Measurements from ENCODE around the gene LTBP3. TPM values are rescaled to one million over a fixed set of nuclear protein-coding genes. Genes with fewer than 3 reads are reported as not detected.

Gene LTBP3
- total and polyA plus RNA-seq, 9 of the 15 experiments (the other 6 are each of a cell fraction or from before 2014, with no cell fraction given), result 0.06 to 20.5 (median 4.8) TPM

DNA sequence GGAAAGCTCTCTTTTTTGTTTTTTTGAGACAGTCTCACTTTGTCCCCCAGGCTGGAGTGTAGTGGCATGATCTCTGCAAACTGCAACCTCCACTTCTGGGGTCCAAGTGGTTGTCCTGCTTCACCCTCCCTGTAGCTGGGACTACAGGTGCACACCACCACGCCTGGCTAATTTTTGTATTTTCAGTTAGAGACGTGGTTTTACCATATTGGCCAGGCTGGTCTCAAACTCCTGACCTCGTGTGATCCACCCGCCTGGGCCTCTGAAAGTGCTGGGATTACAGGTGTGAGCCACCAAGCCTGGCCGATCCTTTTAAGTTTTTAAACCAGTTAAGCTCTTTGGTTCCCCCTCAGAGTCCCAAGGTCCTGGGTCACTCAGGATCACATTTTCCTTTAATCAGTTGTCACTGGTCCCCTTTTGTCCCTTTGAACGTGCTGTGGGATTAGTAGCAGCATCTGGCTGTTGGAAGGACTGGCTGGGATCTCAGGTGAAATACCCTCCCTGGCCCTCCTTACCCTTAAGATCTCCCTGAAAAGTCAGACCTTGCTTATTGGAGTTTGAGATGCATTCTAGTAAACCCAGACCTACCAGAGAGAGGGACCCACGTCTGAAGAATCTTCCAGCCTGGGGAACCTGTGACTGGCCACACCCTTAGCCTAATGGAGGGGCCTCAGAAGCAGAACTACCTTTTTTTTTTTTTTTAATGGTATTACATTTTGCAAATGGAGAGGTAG, 51.2 kb downstream of the LTBP3 start (continued):
- TF ChIP-seq, protein P1, sequence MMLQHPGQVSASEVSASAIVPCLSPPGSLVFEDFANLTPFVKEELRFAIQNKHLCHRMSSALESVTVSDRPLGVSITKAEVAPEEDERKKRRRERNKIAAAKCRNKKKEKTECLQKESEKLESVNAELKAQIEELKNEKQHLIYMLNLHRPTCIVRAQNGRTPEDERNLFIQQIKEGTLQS (IDR thresholded peaks at IDR 0.05), result no peak
- TF ChIP-seq, protein P1 (CRISPR knock-in tag; conservative IDR thresholded peaks at IDR 0.05), result peak; percentile 82
- TF ChIP-seq ZNF431 (CRISPR knock-in tag; IDR thresholded peaks at IDR 0.05) (no peak), U2AF2 (optimal IDR thresholded peaks at IDR 0.05; ENCODE audit: low read depth, low read length) (no peak), BRCA1 (IDR thresholded peaks at IDR 0.05) (no peak), BRCA1 (CRISPR knock-in tag; IDR thresholded peaks at IDR 0.05) (no peak), FOSL1 (tag; conservative IDR thresholded peaks at IDR 0.05) (peak; percentile 42), ZNF197 (CRISPR knock-in tag; IDR thresholded peaks at IDR 0.05; ENCODE audit: low read depth) (peak; percentile 89), CHCHD3 (CRISPR knock-in tag; IDR thresholded peaks at IDR 0.05) (peak; percentile 77), FIP1L1 (IDR thresholded peaks at IDR 0.05; ENCODE audit: low read depth, low read length, poor library complexity, severe bottlenecking) (peak; percentile 100), RAD21 (CRISPR knock-in tag; conservative IDR thresholded peaks at IDR 0.05 in 1 of 2, IDR thresholded peaks at IDR 0.05 in 1 of 2) (peak; percentile 14 to 42; a peak in 3 of 4 replicates), NFATC3 (IDR thresholded peaks at IDR 0.05) (peak; percentile 92), STAT5A (IDR thresholded peaks at IDR 0.05; ENCODE audit: borderline replicate concordance, low read length) (peak; percentile 69), ZNF134 (CRISPR knock-in tag; conservative IDR thresholded peaks at IDR 0.05) (peak; percentile 64; the same call in 1 of the 2 replicates), GATAD2A (IDR thresholded peaks at IDR 0.05) (no peak), KDM5B (IDR thresholded peaks at IDR 0.05; ENCODE audit: insufficient replicate concordance, low read depth, low read length) (peak; percentile 82)
- TF ChIP-seq, protein P2, sequence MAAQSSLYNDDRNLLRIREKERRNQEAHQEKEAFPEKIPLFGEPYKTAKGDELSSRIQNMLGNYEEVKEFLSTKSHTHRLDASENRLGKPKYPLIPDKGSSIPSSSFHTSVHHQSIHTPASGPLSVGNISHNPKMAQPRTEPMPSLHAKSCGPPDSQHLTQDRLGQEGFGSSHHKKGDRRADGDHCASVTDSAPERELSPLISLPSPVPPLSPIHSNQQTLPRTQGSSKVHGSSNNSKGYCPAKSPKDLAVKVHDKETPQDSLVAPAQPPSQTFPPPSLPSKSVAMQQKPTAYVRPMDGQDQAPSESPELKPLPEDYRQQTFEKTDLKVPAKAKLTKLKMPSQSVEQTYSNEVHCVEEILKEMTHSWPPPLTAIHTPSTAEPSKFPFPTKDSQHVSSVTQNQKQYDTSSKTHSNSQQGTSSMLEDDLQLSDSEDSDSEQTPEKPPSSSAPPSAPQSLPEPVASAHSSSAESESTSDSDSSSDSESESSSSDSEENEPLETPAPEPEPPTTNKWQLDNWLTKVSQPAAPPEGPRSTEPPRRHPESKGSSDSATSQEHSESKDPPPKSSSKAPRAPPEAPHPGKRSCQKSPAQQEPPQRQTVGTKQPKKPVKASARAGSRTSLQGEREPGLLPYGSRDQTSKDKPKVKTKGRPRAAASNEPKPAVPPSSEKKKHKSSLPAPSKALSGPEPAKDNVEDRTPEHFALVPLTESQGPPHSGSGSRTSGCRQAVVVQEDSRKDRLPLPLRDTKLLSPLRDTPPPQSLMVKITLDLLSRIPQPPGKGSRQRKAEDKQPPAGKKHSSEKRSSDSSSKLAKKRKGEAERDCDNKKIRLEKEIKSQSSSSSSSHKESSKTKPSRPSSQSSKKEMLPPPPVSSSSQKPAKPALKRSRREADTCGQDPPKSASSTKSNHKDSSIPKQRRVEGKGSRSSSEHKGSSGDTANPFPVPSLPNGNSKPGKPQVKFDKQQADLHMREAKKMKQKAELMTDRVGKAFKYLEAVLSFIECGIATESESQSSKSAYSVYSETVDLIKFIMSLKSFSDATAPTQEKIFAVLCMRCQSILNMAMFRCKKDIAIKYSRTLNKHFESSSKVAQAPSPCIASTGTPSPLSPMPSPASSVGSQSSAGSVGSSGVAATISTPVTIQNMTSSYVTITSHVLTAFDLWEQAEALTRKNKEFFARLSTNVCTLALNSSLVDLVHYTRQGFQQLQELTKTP (IDR thresholded peaks at IDR 0.05; ENCODE audit: low read depth in 1 of 2, partially characterized antibody in 2 of 2), result peak in 1 of 2 experiments; percentile 77
- TF ChIP-seq, protein P3, sequence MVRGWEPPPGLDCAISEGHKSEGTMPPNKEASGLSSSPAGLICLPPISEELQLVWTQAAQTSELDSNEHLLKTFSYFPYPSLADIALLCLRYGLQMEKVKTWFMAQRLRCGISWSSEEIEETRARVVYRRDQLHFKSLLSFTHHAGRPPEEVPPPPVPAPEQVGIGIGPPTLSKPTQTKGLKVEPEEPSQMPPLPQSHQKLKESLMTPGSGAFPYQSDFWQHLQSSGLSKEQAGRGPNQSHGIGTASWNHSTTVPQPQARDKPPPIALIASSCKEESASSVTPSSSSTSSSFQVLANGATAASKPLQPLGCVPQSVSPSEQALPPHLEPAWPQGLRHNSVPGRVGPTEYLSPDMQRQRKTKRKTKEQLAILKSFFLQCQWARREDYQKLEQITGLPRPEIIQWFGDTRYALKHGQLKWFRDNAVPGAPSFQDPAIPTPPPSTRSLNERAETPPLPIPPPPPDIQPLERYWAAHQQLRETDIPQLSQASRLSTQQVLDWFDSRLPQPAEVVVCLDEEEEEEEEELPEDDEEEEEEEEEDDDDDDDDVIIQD (CRISPR knock-in tag; IDR thresholded peaks at IDR 0.05), result no peak
- TF ChIP-seq, protein P4, sequence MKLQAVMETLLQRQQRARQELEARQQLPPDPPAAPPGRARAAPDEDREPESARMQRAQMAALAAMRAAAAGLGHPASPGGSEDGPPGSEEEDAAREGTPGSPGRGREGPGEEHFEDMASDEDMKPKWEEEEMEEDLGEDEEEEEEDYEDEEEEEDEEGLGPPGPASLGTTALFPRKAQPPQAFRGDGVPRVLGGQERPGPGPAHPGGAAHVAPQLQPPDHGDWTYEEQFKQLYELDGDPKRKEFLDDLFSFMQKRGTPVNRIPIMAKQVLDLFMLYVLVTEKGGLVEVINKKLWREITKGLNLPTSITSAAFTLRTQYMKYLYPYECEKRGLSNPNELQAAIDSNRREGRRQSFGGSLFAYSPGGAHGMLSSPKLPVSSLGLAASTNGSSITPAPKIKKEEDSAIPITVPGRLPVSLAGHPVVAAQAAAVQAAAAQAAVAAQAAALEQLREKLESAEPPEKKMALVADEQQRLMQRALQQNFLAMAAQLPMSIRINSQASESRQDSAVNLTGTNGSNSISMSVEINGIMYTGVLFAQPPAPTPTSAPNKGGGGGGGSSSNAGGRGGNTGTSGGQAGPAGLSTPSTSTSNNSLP (IDR thresholded peaks at IDR 0.05; ENCODE audit: borderline replicate concordance, low read depth, low read length), result no peak
